HCT116 (cell line): ENCODE results near the gene DCAF5. TPM values are rescaled to one million over a fixed set of nuclear protein-coding genes. Genes with fewer than 3 reads are reported as not detected.

Source experiments
- SP1 ChIP-seq: IDR thresholded peaks from 2 replicates; pipeline ENCODE4 v1.6.1; 2012; ENCODE audit warnings: low read depth
- total RNA-seq: library from RNA; stranded (reverse); gene quantifications from one replicate; pipeline ENCODE4 v1.2.1, GENCODE V29; 2021; ENCODE audit not compliant: unreplicated experiment
- TF ChIP-seq, protein P1 (sequence below): IDR thresholded peaks from 2 replicates; pipeline ENCODE4 v1.6.1; 2012; ENCODE audit warnings: low read depth

The DCAF5 gene
- total RNA-seq, 1 experiment from 2014 or later: 27.1 TPM

DNA sequence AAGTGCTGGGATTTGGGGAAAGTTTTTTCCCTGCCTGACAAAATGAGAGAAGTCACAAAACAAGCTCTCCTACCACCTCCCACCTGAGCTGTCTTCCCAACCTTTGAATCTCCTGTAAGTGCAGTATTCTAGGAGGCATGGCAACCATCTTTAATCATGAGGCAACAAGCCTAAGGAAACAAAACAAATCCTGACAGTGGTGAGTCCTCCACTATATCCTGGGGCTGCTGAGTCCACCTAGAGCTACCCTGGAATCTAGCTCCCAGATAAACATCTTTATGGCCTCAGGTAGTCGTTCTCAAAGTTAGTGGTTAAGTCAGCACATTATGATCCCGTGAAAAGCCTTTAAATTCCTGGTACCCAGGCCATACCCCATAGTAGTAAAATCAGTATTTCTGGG lies 151.5 kb downstream of the DCAF5 start (continued):
- TF ChIP-seq, protein P1, sequence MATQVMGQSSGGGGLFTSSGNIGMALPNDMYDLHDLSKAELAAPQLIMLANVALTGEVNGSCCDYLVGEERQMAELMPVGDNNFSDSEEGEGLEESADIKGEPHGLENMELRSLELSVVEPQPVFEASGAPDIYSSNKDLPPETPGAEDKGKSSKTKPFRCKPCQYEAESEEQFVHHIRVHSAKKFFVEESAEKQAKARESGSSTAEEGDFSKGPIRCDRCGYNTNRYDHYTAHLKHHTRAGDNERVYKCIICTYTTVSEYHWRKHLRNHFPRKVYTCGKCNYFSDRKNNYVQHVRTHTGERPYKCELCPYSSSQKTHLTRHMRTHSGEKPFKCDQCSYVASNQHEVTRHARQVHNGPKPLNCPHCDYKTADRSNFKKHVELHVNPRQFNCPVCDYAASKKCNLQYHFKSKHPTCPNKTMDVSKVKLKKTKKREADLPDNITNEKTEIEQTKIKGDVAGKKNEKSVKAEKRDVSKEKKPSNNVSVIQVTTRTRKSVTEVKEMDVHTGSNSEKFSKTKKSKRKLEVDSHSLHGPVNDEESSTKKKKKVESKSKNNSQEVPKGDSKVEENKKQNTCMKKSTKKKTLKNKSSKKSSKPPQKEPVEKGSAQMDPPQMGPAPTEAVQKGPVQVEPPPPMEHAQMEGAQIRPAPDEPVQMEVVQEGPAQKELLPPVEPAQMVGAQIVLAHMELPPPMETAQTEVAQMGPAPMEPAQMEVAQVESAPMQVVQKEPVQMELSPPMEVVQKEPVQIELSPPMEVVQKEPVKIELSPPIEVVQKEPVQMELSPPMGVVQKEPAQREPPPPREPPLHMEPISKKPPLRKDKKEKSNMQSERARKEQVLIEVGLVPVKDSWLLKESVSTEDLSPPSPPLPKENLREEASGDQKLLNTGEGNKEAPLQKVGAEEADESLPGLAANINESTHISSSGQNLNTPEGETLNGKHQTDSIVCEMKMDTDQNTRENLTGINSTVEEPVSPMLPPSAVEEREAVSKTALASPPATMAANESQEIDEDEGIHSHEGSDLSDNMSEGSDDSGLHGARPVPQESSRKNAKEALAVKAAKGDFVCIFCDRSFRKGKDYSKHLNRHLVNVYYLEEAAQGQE: no peak
- no peak for TF ChIP-seq SP1

Other genes starting within 250 kb of the DCAF5 start
- 123 TPM for gene ACTN1, start 173.8 kb downstream of the DCAF5 start, total RNA-seq
- gene EXD2, start 38.4 kb upstream of the DCAF5 start, total RNA-seq: 20.2 TPM
- 0.32 TPM for gene GALNT16, start 107.0 kb upstream of the DCAF5 start, total RNA-seq
- gene ERH, start 245.2 kb upstream of the DCAF5 start, total RNA-seq: 352 TPM
- gene SLC39A9, start 245.6 kb upstream of the DCAF5 start, total RNA-seq: 80.2 TPM